Measurements from ENCODE around the gene MKLN1. TPM values are rescaled to one million over a fixed set of nuclear protein-coding genes. Genes with fewer than 3 reads are reported as not detected.

Gene MKLN1
- polyA plus RNA-seq, 2 of the 4 experiments (the other 2 are of a cell fraction): 39.6 to 84.5 TPM

DNA sequence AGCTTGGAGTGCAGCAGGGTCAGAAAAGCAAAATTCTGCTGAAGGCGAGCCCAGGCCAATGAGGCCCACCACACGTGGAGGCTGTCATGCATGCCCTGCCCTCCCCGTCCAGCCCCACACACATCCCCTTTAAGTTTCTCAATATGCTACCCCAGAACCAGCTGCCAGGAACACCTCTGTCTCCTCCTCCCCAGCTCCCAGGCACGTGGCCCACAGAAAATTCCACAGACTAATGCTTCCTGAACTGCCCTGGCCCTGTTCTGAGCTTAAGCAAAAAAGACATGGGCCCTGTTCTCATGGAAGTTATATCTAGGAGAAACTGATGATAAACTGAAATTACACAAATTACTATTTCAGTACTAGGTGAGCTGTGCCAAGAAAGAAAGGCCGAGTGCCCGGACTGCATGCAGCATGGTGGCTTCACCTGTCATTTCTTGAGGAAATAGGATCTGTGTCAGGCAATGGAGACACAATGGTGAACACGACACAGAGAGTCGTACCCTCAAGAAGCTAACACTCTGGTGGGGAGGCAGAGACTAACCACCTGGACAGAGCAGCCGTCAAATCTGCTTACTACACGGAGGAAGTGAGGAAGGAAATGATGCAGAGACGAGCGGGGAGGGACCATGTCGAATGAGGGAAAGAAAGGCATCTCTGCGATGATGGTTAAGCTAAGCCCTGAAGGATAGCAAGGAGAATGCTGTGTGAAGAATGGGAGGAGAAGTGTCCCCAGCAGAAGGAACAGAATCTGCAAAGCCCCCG lies 184.3 kb downstream of the MKLN1 start:
- FAIRE-seq: no peak
- Histone ChIP-seq H3K4me2 (no peak overlapping the region), H3K27ac (no peak overlapping the region), H3K4me1 (peaks cover 10% of the 10 kb centered on the region; the same call in 2 of the 3 replicates), H3K9me3 (no peaks in the 10 kb centered on the region), H3K4me3 (no peak overlapping the region)
- ChIA-PET POLR2A (no interaction called here), CTCF (interaction anchor here (0.7 to 11.9 kb wide), 17 partner anchors 8 to 472 kb away, joined by 3 to 212 read pairs (median 6); no protein-coding TSS in a partner anchor)
- no peak for ATAC-seq
- 90% methylated on average over 15 of the region's 15 CpGs for WGBS (ENCODE audit: missing lambda C conversion rate)
- TF ChIP-seq CHD4 (IDR thresholded peaks at IDR 0.05; ENCODE audit: borderline replicate concordance) (no peak), HOXA7 (CRISPR knock-in tag; IDR thresholded peaks at IDR 0.05) (no peak), RNF2 (IDR thresholded peaks at IDR 0.05; ENCODE audit: borderline replicate concordance, low read depth) (no peak), NR3C1 (IDR thresholded peaks at IDR 0.05) (no peak), MAZ (IDR thresholded peaks at IDR 0.05; ENCODE audit: borderline replicate concordance, low read depth, low read length) (no peak), HEYL (CRISPR knock-in tag; IDR thresholded peaks at IDR 0.05) (no peak), POLR2A (IDR thresholded peaks at IDR 0.05; ENCODE audit: low read length) (no peak), MYC (IDR thresholded peaks at IDR 0.05; ENCODE audit: borderline replicate concordance, low read length) (no peak), JUN (IDR thresholded peaks at IDR 0.05) (no peak), TP53 (CRISPR knock-in tag; IDR thresholded peaks at IDR 0.05) (no peak), ZC3H11A (IDR thresholded peaks at IDR 0.05) (no peak), HDAC2 (IDR thresholded peaks at IDR 0.05) (no peak)
- TF ChIP-seq, protein P1, sequence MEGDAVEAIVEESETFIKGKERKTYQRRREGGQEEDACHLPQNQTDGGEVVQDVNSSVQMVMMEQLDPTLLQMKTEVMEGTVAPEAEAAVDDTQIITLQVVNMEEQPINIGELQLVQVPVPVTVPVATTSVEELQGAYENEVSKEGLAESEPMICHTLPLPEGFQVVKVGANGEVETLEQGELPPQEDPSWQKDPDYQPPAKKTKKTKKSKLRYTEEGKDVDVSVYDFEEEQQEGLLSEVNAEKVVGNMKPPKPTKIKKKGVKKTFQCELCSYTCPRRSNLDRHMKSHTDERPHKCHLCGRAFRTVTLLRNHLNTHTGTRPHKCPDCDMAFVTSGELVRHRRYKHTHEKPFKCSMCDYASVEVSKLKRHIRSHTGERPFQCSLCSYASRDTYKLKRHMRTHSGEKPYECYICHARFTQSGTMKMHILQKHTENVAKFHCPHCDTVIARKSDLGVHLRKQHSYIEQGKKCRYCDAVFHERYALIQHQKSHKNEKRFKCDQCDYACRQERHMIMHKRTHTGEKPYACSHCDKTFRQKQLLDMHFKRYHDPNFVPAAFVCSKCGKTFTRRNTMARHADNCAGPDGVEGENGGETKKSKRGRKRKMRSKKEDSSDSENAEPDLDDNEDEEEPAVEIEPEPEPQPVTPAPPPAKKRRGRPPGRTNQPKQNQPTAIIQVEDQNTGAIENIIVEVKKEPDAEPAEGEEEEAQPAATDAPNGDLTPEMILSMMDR (IDR thresholded peaks at IDR 0.05): no peak
- TF ChIP-seq, protein P2, sequence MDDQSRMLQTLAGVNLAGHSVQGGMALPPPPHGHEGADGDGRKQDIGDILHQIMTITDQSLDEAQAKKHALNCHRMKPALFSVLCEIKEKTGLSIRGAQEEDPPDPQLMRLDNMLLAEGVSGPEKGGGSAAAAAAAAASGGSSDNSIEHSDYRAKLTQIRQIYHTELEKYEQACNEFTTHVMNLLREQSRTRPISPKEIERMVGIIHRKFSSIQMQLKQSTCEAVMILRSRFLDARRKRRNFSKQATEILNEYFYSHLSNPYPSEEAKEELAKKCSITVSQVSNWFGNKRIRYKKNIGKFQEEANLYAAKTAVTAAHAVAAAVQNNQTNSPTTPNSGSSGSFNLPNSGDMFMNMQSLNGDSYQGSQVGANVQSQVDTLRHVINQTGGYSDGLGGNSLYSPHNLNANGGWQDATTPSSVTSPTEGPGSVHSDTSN (IDR thresholded peaks at IDR 0.05): no peak
- TF ChIP-seq, protein P3, sequence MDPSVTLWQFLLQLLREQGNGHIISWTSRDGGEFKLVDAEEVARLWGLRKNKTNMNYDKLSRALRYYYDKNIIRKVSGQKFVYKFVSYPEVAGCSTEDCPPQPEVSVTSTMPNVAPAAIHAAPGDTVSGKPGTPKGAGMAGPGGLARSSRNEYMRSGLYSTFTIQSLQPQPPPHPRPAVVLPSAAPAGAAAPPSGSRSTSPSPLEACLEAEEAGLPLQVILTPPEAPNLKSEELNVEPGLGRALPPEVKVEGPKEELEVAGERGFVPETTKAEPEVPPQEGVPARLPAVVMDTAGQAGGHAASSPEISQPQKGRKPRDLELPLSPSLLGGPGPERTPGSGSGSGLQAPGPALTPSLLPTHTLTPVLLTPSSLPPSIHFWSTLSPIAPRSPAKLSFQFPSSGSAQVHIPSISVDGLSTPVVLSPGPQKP (IDR thresholded peaks at IDR 0.05; ENCODE audit: low read depth, low read length): no peak
- TF ChIP-seq, protein P4, sequence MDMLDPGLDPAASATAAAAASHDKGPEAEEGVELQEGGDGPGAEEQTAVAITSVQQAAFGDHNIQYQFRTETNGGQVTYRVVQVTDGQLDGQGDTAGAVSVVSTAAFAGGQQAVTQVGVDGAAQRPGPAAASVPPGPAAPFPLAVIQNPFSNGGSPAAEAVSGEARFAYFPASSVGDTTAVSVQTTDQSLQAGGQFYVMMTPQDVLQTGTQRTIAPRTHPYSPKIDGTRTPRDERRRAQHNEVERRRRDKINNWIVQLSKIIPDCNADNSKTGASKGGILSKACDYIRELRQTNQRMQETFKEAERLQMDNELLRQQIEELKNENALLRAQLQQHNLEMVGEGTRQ (IDR thresholded peaks at IDR 0.05): no peak
- no peak for DNase-seq (ENCODE audit: low read depth in 1 of 2, low spot score in 1 of 2)

DNA sequence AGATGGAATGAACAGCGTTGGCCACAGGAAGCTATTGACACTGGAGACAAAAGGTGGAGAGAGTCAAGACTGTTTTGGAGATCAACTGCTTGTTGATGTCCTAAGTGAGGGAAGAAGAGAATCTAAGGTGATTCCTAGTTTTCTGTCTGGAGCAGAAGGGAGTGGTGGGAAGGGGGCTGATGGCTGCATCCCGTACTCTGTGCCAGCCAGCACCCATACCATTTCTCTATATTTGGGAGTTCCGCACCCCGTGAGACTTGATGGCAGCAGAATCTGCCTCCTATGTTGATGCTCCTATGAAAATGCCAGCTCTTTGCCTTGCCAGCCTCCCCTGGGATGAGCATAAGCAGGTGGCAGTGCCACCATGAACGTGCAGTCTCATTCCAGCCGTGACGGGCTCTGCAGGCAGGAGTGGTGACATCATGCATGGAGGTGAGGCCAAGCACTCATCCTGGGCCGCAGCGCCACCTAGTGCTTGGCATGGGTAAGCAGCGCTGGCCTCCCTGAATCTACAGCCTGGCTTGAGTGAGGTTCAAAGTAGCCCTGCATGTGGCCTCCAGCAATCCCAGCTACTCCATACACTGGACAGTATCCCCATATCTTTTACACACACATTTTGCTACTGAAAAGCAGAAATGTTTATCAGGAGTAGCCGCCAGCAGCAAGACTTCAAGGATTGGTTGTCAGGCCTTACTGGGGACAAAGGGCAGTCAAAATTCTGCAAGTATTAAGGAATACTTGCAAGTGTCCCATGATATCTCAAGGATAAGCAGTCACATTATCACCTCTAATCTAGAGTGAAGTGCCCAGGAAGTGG lies 185.8 kb downstream of the MKLN1 start:
- H3K27ac ChIP-seq: peak overlapping the region in 1 of 2 experiments; percentile 70; a peak in 3 of 6 replicates
- no peaks in the 10 kb centered on the region for H3K9me3 ChIP-seq
- FAIRE-seq (no peak), DNase-seq (ENCODE audit: low read depth in 1 of 2, low spot score in 1 of 2) (peak; percentile 84 to 88), ATAC-seq (peak; percentile 95 to 98)
- no peak overlapping the region for H3K4me3 ChIP-seq
- peaks cover 7% of the 10 kb centered on the region; the same call in 2 of the 3 replicates for H3K4me1 ChIP-seq
- POLR2A ChIA-PET: no interaction called here
- H3K4me2 ChIP-seq: peak overlapping the region; percentile 58
- WGBS (ENCODE audit: missing lambda C conversion rate): 44% methylated on average over 9 of the region's 11 CpGs
- CTCF ChIA-PET: interaction anchor here (0.6 to 11.9 kb wide), 31 partner anchors 7 to 781 kb away, joined by 3 to 212 read pairs (median 4); no protein-coding TSS in a partner anchor
- TF ChIP-seq PHF8 (IDR thresholded peaks at IDR 0.05; ENCODE audit: borderline replicate concordance, low read depth) (no peak), MAZ (IDR thresholded peaks at IDR 0.05; ENCODE audit: borderline replicate concordance, low read depth, low read length) (no peak), MAFK (IDR thresholded peaks at IDR 0.05; ENCODE audit: partially characterized antibody) (no peak), RFX5 (IDR thresholded peaks at IDR 0.05) (no peak), TP53 (CRISPR knock-in tag; IDR thresholded peaks at IDR 0.05) (no peak), TFCP2L1 (CRISPR knock-in tag; IDR thresholded peaks at IDR 0.05) (no peak), SMC3 (IDR thresholded peaks at IDR 0.05) (peak; percentile 70), HEYL (CRISPR knock-in tag; IDR thresholded peaks at IDR 0.05) (no peak), POLR2AphosphoS2 (conservative IDR thresholded peaks at IDR 0.05; ENCODE audit: low read length) (no peak), RAD21 (conservative IDR thresholded peaks at IDR 0.05 in 1 of 2, IDR thresholded peaks at IDR 0.05 in 1 of 2) (peak; percentile 83 to 89), FOSL2 (IDR thresholded peaks at IDR 0.05) (no peak), FOSL2 (CRISPR knock-in tag; IDR thresholded peaks at IDR 0.05) (peak; percentile 14; the same call in 1 of the 2 replicates)
- TF ChIP-seq, protein P1 (IDR thresholded peaks at IDR 0.05): peak; percentile 92
- TF ChIP-seq, protein P5, sequence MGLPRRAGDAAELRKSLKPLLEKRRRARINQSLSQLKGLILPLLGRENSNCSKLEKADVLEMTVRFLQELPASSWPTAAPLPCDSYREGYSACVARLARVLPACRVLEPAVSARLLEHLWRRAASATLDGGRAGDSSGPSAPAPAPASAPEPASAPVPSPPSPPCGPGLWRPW (IDR thresholded peaks at IDR 0.05): no peak
- TF ChIP-seq, protein P6, sequence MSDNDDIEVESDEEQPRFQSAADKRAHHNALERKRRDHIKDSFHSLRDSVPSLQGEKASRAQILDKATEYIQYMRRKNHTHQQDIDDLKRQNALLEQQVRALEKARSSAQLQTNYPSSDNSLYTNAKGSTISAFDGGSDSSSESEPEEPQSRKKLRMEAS (IDR thresholded peaks at IDR 0.05): peak; percentile 51; the same call in 1 of the 2 replicates
